NCI-H1092 (cell line): ENCODE measurements around the gene GRK4.

Experiments used
- DNase-seq: peaks from one replicate; lab custom pipeline; 2025; lab: John Stamatoyannopoulos, UW

Gene GRK4

DNA sequence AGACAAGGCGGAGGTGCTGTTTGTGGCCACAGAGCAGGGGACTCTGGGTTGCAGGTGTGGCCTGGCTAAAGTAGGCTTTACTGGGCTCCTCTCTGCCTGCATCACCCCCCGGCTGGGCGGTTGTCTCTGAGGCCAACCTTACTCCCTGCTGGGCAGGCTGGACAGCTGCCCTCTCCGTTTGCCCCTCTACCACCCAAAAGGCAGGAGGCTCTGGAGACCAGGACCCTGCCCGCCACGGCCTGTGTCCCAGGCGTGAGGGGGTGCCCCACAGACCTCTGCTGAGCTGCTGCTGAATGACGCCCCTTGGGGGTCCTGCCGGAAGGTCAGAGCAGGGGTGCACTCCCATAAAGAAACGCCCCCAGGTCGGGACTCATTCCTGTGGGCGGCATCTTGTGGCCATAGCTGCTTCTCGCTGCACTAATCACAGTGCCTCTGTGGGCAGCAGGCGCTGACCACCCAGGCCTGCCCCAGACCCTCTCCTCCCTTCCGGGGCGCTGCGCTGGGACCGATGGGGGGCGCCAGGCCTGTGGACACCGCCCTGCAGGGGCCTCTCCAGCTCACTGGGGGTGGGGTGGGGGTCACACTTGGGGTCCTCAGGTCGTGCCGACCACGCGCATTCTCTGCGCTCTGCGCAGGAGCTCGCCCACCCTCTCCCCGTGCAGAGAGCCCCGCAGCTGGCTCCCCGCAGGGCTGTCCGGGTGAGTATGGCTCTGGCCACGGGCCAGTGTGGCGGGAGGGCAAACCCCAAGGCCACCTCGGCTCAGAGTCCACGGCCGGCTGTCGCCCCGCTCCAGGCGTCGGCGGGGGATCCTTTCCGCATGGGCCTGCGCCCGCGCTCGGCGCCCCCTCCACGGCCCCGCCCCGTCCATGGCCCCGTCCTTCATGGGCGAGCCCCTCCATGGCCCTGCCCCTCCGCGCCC is 110.0 kb downstream of the GRK4 start:
- no peak for DNase-seq

GRCh38 chr4:3074078-3074845 is 110.9 kb downstream of the GRK4 start, which contains the start of the genes HTT and HTT-AS:
TSS of gene HTT (plus strand) at chr4:3074681. CDS start at chr4:3074826, 145 bp downstream.
TSS of gene HTT-AS (minus strand) at chr4:3074538.
- peak; percentile 92 for DNase-seq

GRCh38 chr4:3074846-3075651 is 111.7 kb downstream of the GRK4 start:
- DNase-seq, result peak; percentile 29

DNA sequence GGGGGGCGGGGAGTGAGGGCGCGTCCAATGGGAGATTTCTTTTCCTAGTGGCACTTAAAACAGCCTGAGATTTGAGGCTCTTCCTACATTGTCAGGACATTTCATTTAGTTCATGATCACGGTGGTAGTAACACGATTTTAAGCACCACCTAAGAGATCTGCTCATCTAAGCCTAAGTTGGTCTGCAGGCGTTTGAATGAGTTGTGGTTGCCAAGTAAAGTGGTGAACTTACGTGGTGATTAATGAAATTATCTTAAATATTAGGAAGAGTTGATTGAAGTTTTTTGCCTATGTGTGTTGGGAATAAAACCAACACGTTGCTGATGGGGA is 112.2 kb downstream of the GRK4 start:
- DNase-seq, result no peak

GRCh38 chr4:3077796-3078195 is 114.4 kb downstream of the GRK4 start:
- DNase-seq, result no peak

GRCh38 chr4:3079694-3080123 is 116.3 kb downstream of the GRK4 start:
- DNase-seq, result no peak

DNA sequence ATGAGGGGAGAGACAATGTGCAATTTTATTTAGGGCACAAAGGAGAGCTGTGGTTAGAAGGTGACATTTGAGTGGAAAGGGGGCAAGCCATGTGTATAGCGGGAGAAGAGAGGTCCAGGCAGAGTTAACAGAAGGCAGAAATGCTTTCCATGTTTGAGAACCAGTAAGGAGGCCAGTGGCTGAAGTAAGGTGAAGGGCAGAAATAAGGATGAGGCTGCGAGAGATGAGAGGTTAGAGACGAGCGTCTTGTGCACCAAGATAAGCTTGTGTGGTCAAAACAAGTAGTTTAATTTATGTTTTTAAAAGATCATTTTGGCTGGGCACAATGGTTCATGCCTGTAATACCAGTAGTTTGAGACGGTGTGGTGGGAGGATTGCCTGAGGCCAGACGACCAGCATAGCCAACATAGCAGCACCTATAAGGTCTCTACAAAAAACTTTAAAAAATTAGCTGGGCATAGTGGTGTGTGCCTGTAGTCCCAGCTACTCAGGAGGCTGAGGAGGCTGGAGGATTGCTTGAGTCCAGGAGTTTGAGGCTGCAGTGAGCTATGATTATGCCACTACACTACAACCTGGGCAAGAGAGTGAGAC is 119.6 kb downstream of the GRK4 start:
- DNase-seq, result no peak

DNA sequence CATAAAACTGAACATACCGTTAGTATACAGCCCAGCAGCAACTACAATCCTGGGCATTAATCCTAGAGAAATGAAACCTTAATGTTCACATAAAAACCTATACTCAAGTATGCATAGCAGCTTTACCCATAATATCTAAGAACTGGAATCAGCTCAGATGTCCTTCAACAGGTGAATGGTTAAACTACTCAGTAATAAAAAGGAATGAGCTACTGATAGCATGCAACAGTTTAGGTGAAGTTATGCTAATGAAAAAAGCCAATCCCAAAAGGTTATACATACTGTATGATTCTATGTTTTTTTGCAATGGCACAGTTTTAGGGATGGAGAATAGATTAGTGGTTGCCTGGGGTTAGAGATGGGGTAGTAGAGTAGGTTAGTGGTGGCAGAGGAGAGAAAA is 120.4 kb downstream of the GRK4 start:
- no peak for DNase-seq

- DNase-seq, result no peak
Observed at GRCh38 chr4:3085948-3086670, 122.7 kb downstream of the GRK4 start.

DNA sequence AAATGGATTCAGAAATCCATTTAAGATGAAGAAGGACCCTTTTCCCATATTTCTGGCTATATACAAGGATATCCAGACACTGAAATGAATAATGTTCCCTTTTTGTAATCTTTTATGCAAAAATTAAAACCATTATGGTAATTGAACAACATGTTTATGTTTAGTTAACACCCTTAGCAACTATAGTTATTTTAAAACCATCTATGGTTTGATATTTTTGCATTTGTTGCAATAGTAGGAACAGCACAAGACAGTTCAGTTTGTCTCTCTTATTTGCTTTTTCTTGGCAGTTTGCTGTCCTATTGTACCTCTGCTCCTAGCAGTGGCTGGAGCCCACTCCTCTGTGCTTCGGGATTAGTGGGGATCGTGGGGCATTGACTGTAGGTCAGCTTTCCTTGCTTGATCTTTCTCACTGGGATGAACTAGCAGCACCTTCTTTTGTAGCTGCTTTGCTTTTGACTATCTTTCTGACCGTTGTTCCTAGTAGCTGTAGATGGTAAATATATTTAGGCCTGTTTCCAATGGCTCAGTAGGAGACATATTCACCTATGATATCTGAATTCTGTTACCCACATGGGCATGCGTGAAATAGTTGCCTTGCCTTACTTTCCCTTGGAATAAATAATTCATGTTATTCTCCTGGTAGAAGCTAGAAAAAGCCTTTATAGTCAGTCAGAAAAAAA is 123.9 kb downstream of the GRK4 start:
- DNase-seq, result no peak
